ENCODE results near the gene NAV3.
"Not testable (repeated sequence)": the region's sequence is repeated elsewhere in the genome, so short reads cannot be mapped to it uniquely, and the experiment has no call there.

The NAV3 gene

DNA sequence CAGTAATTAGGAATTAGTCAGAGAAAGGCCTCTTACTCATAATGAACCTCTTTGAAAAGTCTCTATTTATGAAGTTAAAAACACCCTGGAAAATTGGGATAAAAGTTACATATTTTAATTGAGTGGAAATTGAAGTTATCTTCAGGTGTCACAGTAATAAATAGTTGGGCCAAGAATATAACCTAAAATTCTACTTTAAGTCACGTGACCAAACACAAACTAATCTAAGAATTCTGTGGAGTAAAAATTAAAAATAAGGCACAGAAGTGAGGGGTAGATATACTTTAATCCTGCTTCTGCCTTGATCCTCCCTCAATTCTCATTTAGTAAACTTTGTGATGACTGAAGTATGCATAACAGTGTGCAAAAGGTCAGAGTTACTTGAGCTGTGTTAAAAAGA is 226.4 kb downstream of the NAV3 start:
- DNase-seq: no peak

- no peak for DNase-seq
Measured at GRCh38 chr12:78060186-78060585, 229.5 kb downstream of the NAV3 start.

DNA sequence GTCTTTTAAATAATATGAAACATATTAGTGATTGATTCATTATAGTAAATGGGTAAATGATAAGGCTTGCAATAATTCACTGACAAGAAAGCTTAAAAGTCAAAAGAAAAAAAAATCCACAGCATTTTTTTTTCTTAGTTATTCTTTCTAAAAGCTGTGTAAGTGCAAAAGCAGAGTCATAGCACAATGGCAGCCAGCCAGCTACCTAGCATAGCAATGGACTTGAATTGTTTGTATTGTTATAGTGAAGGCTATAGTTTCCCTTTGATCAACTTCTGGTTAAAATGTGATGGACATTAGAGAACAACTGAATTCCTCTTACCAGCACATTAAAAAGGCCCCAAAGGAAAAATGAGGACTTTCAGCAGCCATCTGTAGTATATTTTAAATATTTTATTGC is 232.1 kb downstream of the NAV3 start:
- no peak for DNase-seq

DNA sequence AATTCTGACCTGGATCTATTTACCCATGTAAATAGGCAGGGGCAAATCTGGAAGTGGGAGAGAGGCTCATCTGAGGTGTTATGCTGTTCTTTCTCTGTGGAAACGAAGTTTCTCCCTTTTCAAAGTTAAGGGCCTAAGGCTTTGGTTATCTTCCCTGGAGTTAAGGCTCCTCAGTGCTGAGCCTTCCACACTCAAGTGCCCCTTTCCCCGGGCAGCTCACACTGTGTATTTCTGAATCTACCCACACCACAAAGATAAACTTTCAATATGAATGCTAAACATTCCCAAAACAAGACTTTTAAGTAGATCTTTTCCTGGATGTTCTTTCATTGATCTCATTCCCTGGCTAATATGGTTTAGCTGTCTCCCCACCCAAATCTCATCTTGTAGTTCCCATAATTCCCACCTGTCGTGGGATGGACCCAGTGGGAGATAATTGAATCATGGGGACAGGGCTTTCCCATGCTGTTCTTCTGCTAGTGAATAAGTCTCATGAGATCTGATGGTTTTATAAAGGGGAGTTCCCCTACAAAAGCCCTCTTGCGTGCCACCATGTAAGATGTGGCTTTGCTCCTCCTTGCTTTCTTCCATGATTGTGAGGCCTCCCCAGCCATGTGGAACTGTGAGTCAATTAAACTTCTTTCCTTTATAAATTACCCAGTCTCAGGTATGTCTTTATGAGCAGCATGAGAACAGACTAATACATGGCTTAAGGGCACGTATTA is 251.1 kb downstream of the NAV3 start:
- no peak for DNase-seq

DNA sequence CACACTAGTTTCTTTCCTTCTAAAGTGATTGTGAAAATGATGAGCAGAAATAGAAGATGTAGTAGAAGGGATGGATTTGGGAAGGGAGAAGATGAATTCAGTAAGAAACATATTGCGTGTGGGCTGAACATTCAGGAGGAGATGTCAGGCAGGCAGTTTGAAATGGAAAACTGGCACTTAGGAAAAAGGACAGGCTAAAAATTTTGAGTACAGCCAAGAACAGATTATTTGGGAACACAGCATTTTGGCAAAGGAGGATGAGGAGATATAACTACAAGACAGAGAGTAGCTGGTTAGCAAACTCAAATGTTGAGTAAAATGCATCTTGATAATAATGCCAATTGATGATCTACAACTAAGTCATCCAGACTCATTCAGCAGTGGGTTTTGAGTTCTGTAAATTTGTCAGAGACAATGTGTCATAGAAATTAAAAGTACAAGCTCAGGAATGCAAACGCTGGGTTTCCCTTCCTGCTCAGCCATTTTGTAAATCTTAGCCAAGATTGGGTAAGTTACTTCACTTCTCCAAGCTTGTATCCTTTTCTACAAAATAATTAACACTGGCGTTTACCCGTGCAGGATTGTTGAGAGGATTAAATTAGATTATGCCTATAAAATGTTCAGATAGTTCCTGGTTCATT is 255.0 kb downstream of the NAV3 start:
- DNase-seq: no peak

DNA sequence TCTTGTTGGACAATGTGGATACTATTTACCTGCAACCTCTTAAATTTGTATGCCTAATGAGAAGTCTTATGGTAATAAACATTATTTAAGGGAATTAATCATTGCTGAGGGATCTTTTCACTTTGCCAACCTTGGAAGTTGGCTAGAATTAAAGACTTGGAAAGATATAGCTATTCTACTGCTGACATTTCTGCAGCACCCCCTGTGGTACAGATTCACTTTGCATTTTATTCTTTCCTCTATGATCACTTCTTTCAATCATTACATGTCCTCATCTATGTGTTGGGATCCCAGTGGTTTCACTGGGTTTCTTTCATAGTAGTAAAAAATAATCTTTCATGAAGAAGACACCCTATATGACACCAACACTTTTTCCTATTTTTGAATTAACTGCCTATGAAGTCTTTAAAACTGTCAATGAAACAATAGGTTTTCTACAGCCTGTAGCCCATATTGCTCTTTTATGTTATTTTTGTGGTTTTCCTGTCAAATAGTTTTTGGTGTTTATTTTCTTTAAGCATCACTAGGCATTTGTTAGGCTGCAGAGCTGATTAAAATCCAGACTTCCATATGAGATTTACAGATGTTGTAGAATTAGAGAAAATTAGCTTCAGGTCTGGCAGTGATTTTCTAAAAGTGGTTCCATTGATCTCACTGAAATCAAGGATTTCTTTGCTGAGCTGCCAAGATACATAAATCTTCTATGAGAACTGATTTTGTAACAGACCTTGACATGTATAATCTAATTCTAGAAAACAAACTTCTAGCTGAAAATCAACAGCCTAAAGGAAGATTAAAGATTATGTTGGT is 256.1 kb downstream of the NAV3 start:
- no peak for DNase-seq

DNA sequence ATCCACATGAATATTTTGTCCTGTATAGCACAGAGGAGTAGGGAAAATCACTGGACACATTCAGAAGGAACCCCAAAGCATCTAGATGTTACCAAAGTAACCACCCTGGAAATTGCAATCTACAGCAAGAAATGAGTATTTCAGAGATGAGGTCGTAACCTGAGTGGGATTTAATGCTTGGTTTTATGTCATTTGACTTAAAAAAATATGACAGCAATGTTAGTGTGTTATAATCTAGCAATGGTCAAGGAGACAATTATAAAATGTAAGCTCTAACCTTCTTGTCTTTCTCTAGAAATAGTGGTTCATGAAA is 256.6 kb downstream of the NAV3 start:
- no peak for DNase-seq

DNA sequence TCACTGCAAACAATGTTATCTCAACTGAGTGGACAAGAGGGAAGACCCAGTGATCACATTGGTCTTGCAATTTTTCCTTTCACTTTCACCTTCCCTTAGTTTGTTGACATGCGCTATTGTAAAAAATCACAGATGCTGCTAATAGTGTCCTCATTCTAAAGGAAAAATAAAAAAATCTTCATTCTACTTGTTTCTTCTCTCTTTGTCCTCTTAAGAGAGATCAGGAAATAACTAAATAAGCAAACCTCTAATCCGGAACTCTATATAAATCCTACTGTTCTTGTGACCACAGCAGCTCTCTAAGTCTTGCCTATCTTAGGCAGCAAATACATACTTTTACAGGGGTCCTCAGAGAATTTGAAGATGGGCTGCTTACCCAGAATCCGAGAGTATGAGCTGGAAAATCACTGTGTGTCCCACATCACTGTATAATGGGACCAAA is 257.7 kb downstream of the NAV3 start:
- DNase-seq: no peak

DNA sequence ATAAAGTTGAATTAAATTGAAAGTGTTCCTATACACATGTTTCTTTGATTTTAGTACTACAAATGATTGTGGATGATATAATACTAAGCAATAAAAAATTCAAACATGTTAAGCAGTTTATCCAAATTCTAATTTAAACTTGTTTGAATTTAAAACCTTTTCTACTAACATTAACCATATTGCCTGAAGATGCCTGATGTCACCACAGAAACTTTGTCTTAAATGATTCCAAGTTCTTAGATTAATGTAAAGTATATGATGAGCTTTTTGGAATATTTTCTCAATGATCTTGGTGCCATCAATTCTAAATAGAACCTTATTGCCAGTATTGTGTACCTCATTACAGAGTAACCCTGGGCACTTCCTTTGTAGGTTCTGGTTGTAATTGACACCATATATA is 259.6 kb downstream of the NAV3 start:
- no peak for DNase-seq

GRCh38 chr12:78095623-78096022 is 264.9 kb downstream of the NAV3 start:
- DNase-seq: no peak

- no peak for DNase-seq
Measured at GRCh38 chr12:78096909-78097597, 266.4 kb downstream of the NAV3 start.

DNA sequence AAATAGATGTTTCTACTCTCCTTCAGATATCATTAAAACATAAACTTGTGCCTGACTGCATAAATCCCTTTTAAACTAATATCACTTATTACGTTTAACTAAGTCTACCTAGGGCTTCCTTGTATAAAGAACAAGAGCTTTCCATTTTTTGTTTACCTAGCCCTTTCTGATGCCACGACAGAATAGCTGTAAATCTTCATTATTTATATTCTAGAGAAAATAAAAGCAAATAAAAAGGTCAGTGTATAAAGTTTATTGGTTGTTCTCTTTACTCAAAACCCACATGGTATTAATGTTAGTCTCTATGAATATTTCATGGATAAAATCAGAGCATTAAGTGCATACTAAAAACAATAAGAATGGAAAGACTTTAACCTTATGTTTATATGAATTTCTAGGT is 269.1 kb downstream of the NAV3 start:
- no peak for DNase-seq

DNA sequence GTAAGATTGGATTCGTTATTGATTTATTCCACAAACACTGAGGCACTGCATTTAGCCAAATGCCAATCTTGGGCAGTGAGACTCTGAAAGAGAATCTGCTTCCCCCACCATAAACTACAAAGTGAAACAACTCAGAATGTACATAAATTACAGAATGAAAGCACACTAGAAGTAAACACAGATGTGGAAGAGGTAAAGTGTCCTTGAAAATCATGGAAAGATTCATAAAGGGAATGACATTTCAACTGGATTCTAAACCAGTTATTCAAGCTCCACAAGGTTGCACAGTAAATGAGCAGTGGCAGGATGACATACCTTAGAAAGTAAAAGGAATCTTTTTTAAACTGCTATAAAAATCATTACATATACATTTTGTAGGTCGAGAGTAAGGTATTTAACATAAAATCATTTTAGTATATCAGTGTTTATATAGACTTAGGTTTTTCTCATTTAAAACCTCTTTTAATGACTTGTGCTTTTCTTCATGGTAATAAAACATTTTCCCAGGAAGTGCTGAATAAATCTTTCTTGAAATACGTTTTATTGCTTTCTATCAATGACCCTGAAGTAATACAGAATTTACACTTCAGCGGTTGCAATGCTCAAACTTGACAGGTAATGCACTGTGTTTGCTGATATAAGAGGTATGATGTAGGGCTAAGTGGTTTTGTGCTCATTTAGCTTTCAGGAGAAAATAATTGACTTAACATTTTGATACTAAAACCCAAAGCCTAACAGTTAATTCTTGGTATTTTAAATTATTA is 270.6 kb downstream of the NAV3 start:
- DNase-seq: no peak

DNA sequence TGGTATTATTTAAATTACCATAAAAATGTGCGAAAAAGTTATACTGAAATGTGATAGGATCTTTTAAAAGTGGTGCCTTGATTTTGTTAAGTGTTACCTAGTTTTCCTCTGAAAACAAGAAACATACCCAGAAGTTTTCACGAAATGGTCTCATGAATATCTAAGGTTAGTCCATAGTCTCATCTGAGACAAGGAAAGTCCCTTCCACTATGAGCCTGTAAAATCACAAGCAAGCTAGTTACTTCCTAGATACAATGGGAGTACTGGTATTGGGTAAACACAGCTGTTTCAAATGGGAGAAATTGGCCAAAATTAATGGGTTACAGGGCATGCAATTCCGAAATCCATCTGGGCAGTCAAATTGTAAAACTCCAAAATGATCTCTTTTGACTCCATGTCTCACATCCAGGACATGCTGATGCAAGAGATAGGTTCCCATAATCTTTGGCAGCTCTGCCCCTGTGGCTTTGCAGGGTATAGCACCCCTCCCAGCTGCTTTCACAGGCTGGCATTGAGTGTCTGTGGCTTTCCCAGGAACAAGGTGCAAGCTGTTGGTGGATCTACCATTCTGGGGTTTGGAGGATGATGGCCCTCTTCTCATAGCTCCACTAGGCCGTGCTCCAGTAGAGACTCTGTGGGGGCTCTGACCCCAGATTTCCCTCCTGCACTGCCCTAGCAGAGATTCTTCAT is 271.4 kb downstream of the NAV3 start:
- DNase-seq: no peak

GRCh38 chr12:78102801-78103200 is 272.1 kb downstream of the NAV3 start:
- not testable (repeated sequence) for DNase-seq

DNA sequence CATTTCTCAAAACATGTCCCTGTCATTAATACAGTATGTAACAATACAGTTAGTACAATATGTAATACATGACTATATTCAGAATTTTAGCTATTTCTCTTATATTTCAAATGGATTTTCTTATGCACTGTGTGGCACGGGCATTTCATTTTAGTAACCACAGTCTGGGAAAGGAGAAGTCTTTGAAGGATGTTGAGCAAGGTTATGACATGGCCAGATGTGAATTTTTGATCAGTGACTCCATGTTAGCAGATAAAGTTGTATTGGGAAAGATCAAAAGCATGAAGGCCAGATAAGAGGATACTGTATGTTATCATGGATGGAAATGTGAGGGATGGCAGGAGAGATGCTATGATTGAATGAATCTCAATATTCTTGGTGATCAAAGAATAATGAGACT is 285.2 kb downstream of the NAV3 start:
- DNase-seq: no peak

DNA sequence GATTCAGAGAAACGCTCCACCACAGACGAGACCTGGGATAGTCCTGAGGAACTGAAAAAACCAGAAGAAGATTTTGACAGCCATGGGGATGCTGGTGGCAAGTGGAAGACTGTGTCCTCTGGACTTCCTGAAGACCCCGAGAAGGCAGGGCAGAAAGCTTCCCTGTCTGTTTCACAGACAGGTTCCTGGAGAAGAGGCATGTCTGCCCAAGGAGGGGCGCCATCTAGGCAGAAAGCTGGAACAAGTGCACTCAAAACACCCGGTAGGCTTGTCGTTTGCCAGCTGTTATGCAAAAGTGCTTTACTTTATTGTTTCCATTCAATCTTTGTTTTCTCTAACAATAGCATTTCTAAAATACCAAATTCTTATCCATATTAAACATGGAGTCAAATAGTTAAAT is 287.3 kb downstream of the NAV3 start:
- DNase-seq: no peak

DNA sequence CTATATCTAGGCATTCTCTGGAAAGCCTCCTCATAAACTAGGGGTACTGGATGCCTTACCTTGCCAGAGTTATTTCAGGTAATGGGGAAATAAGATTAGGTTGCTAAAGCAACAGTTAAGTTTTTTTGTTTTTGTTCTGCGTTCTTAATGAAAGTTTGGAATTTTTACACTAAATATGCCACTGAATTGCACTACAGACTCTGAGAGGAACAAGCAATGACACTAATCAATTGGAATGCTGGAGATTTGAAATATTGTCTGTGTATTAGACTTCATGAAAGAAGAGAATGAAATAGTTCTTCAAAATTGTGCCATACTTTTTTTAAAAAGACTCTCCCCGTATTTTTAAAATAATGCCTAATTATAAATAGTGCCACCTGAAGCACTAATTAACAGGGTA is 287.8 kb downstream of the NAV3 start:
- no peak for DNase-seq

DNA sequence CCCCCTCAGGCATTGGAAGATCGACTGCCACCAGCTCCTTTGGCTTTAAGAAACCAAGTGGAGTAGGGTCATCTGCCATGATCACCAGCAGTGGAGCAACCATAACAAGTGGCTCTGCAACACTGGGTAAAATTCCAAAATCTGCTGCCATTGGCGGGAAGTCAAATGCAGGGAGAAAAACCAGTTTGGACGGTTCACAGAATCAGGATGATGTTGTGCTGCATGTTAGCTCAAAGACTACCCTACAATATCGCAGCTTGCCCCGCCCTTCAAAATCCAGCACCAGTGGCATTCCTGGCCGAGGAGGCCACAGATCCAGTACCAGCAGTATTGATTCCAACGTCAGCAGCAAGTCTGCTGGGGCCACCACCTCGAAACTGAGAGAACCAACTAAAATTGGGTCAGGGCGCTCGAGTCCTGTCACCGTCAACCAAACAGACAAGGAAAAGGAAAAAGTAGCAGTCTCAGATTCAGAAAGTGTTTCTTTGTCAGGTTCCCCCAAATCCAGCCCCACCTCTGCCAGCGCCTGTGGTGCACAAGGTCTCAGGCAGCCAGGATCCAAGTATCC is 288.7 kb downstream of the NAV3 start:
- DNase-seq: no peak

- DNase-seq: no peak
Measured at GRCh38 chr12:78120306-78120705, 289.6 kb downstream of the NAV3 start.

GRCh38 chr12:78120866-78121560 is 290.3 kb downstream of the NAV3 start:
- no peak for DNase-seq
